ENCODE data around the gene SYNDIG1.

Gene SYNDIG1

GRCh38 chr20:24694157-24694726 lies 224.8 kb downstream of the SYNDIG1 start:
- no peak for DNase-seq (ENCODE audit: extremely low spot score)
- POLR2A ChIA-PET: no interaction called here
- no peak for TF ChIP-seq CTCF (IDR thresholded peaks at IDR 0.05; ENCODE audit: control extremely low read depth, extremely low read depth, low read depth, missing control alignments)
- CTCF ChIA-PET: no interaction called here

- no peak for DNase-seq (ENCODE audit: extremely low spot score)
These were observed 225.5 kb downstream of the SYNDIG1 start for GRCh38 chr20:24694727-24695528.

GRCh38 chr20:24695529-24696225 lies 226.2 kb downstream of the SYNDIG1 start:
- no peak for DNase-seq (ENCODE audit: extremely low spot score)
- ChIA-PET CTCF (no interaction called here), POLR2A (no interaction called here)
- no peak for TF ChIP-seq CTCF (IDR thresholded peaks at IDR 0.05; ENCODE audit: control extremely low read depth, extremely low read depth, low read depth, missing control alignments)

More at GRCh38 chr20:24694727-24695528, 225.5 kb downstream of the SYNDIG1 start:
- CTCF ChIA-PET: no interaction called here
- POLR2A ChIA-PET: no interaction called here
- TF ChIP-seq CTCF (IDR thresholded peaks at IDR 0.05; ENCODE audit: control extremely low read depth, extremely low read depth, low read depth, missing control alignments): no peak

GRCh38 chr20:24696396-24696795 lies 227.0 kb downstream of the SYNDIG1 start:
- CTCF ChIA-PET: interaction anchor here (1.6 kb wide), 1 partner anchor 105 kb away, joined by 3 read pairs; no protein-coding TSS in a partner anchor
- no peak for DNase-seq (ENCODE audit: extremely low spot score)
- TF ChIP-seq CTCF (IDR thresholded peaks at IDR 0.05; ENCODE audit: control extremely low read depth, extremely low read depth, low read depth, missing control alignments): no peak
- POLR2A ChIA-PET: no interaction called here

GRCh38 chr20:24697411-24697810 lies 228.0 kb downstream of the SYNDIG1 start:
- peak; percentile 8 for DNase-seq (ENCODE audit: extremely low spot score)
- ChIA-PET POLR2A (no interaction called here), CTCF (interaction anchor here (1.6 kb wide), 1 partner anchor 106 kb away, joined by 3 read pairs; no protein-coding TSS in a partner anchor)
- TF ChIP-seq CTCF (IDR thresholded peaks at IDR 0.05; ENCODE audit: control extremely low read depth, extremely low read depth, low read depth, missing control alignments): no peak

- peak; percentile 9 for DNase-seq (ENCODE audit: extremely low spot score)
- no peak for TF ChIP-seq CTCF (IDR thresholded peaks at IDR 0.05; ENCODE audit: control extremely low read depth, extremely low read depth, low read depth, missing control alignments)
- CTCF ChIA-PET: no interaction called here
- POLR2A ChIA-PET: no interaction called here
These were observed 228.8 kb downstream of the SYNDIG1 start for GRCh38 chr20:24698189-24698588.

All from GM10248 (cell line).